ACHN (cell line): ENCODE results near the gene BCL2.

Experiments used
- DNase-seq: peaks from one replicate; pipeline ENCODE4 v3.0.0-alpha.2; 2015
- in situ Hi-C: cut with HindIII; loops from 2 replicates; pipeline ENCODE4 v1.10.0; 2017; ENCODE audit warnings: low sequenced_read_pairs, low pct_ligation_motif_present, low pct_unique_long_range_greater_than_20kb

BCL2 gene

GRCh38 chr18:63102941-63103744 lies 216.4 kb downstream of the BCL2 start:
- DNase-seq, result no peak
- in situ Hi-C loops, result no loop called here

- no peak for DNase-seq
- in situ Hi-C loops, result no loop called here
These were observed 218.9 kb downstream of the BCL2 start for GRCh38 chr18:63100630-63101055.

GRCh38 chr18:63099848-63100629 lies 219.5 kb downstream of the BCL2 start:
- DNase-seq, result peak; percentile 82
- in situ Hi-C loops, result no loop called here

GRCh38 chr18:63099091-63099840 lies 220.3 kb downstream of the BCL2 start:
- in situ Hi-C loops, result no loop called here
- no peak for DNase-seq

- no peak for DNase-seq
These were observed 221.3 kb downstream of the BCL2 start for GRCh38 chr18:63098018-63098981.

GRCh38 chr18:63097178-63097577 lies 222.4 kb downstream of the BCL2 start:
- in situ Hi-C loops, result no loop called here
- no peak for DNase-seq

More at GRCh38 chr18:63098018-63098981, 221.3 kb downstream of the BCL2 start:
- in situ Hi-C loops, result no loop called here

- DNase-seq, result no peak
- in situ Hi-C loops, result no loop called here
These were observed 223.2 kb downstream of the BCL2 start for GRCh38 chr18:63096327-63096874.

- no peak for DNase-seq
- in situ Hi-C loops, result no loop called here
These were observed 223.8 kb downstream of the BCL2 start for GRCh38 chr18:63095768-63096167.

GRCh38 chr18:63091671-63092364 lies 227.8 kb downstream of the BCL2 start:
- in situ Hi-C loops, result no loop called here
- DNase-seq, result no peak

GRCh38 chr18:63090334-63090733 lies 229.2 kb downstream of the BCL2 start:
- no peak for DNase-seq

GRCh38 chr18:63089041-63089440 lies 230.5 kb downstream of the BCL2 start:
- in situ Hi-C loops, result no loop called here
- DNase-seq, result no peak

More at GRCh38 chr18:63090334-63090733, 229.2 kb downstream of the BCL2 start:
- in situ Hi-C loops, result no loop called here

GRCh38 chr18:63088262-63088661 lies 231.3 kb downstream of the BCL2 start:
- DNase-seq, result no peak

GRCh38 chr18:63087421-63088230 lies 231.9 kb downstream of the BCL2 start:
- no peak for DNase-seq
- in situ Hi-C loops, result no loop called here

More at GRCh38 chr18:63088262-63088661, 231.3 kb downstream of the BCL2 start:
- in situ Hi-C loops, result no loop called here

- no peak for DNase-seq
- in situ Hi-C loops, result no loop called here
These were observed 234.0 kb downstream of the BCL2 start for GRCh38 chr18:63085611-63086010.

- DNase-seq, result no peak
- in situ Hi-C loops, result no loop called here
These were observed 235.3 kb downstream of the BCL2 start for GRCh38 chr18:63084219-63084618.

GRCh38 chr18:63083555-63083954 lies 236.0 kb downstream of the BCL2 start:
- DNase-seq, result no peak
- in situ Hi-C loops, result no loop called here
